Mesendoderm (in vitro differentiated cells): ENCODE measurements around the gene REEP6.
A peak's percentile ranks its signal among the peaks of the same experiment; 100 is the strongest.

Experiments
- DNase-seq: peaks from one replicate; pipeline ENCODE4 v3.0.0; 2013
- H2AK5ac ChIP-seq: 2 replicates; pipeline ENCODE4 v1.6.1; 2013; ENCODE audit warnings: low read length, inconsistent platforms
- H2BK120ac ChIP-seq: 2 replicates; pipeline ENCODE4 v1.6.1; 2013; ENCODE audit warnings: low read depth, mild to moderate bottlenecking, low read length, moderate library complexity, mixed read lengths
- H2BK15ac ChIP-seq: replicated peaks from 2 replicates; pipeline ENCODE4 v1.6.1; 2013; ENCODE audit warnings: low read depth, mild to moderate bottlenecking, moderate library complexity
- H2BK5ac ChIP-seq: 2 replicates; pipeline ENCODE4 v1.6.1; 2013; ENCODE audit warnings: low read length, inconsistent platforms
- H3K18ac ChIP-seq: 2 replicates; pipeline ENCODE4 v1.6.1; 2013; ENCODE audit warnings: mild to moderate bottlenecking, low read length, mixed read lengths
- H3K23ac ChIP-seq: one replicate; pipeline ENCODE4 v1.6.1; 2013; ENCODE audit warnings: low read length
- H3K27ac ChIP-seq: 2 replicates; pipeline ENCODE4 v1.5.1; 2013; ENCODE audit warnings: low read depth, mild to moderate bottlenecking, inconsistent platforms, low read length, moderate library complexity
- H3K27me3 ChIP-seq: 2 replicates; pipeline ENCODE4 v1.6.1; 2013; ENCODE audit warnings: low read length, control low read depth, mild to moderate bottlenecking, inconsistent platforms; ENCODE audit not compliant: insufficient read depth, poor library complexity
- H3K36me3 ChIP-seq: 2 replicates; pipeline ENCODE4 v1.6.1; 2013; ENCODE audit warnings: low read length, inconsistent platforms; ENCODE audit not compliant: control insufficient read depth, insufficient read depth
- H3K4ac ChIP-seq: one replicate; pipeline ENCODE4 v1.6.1; 2013; ENCODE audit warnings: low read depth, mild to moderate bottlenecking, low read length, moderate library complexity
- H3K4me1 ChIP-seq: 2 replicates; pipeline ENCODE4 v1.6.1; 2013; ENCODE audit warnings: low read depth, low read length, inconsistent platforms; ENCODE audit not compliant: control insufficient read depth
- H3K4me2 ChIP-seq: 2 replicates; pipeline ENCODE4 v1.6.1; 2013; ENCODE audit warnings: low read length
- H3K4me3 ChIP-seq: 2 replicates; pipeline ENCODE4 v1.5.1; 2013; ENCODE audit warnings: mild to moderate bottlenecking, low read length
- H3K56ac ChIP-seq: one replicate; pipeline ENCODE4 v1.6.1; 2013; ENCODE audit warnings: low read length
- H3K79me1 ChIP-seq: 2 replicates; pipeline ENCODE4 v1.6.1; 2013; ENCODE audit warnings: low read length, inconsistent platforms
- H3K79me2 ChIP-seq: 2 replicates; pipeline ENCODE4 v1.6.1; 2013; ENCODE audit warnings: mild to moderate bottlenecking, low read length; ENCODE audit not compliant: control insufficient read depth, insufficient read depth
- H3K9ac ChIP-seq: 2 replicates; pipeline ENCODE4 v1.6.1; 2013; ENCODE audit warnings: low read length, inconsistent platforms
- H4K5ac ChIP-seq: one replicate; pipeline ENCODE4 v1.6.1; 2013; ENCODE audit warnings: low read length
- H4K8ac ChIP-seq: one replicate; pipeline ENCODE4 v1.6.1; 2013; ENCODE audit warnings: low read depth, mild to moderate bottlenecking, control low read depth, low read length, moderate library complexity
- WGBS: extraction: QIAGEN DNeasy Blood & Tissue Kit; methylation state at CpG from one replicate; pipeline ENCODE4 v1.1.7; 2013; ENCODE audit warnings: low lambda C conversion rate, missing lambda C conversion rate; ENCODE audit not compliant: insufficient coverage; ENCODE audit errors: extremely low coverage; 5-methylcytosine and 5-hydroxymethylcytosine counted together

REEP6 gene

DNA sequence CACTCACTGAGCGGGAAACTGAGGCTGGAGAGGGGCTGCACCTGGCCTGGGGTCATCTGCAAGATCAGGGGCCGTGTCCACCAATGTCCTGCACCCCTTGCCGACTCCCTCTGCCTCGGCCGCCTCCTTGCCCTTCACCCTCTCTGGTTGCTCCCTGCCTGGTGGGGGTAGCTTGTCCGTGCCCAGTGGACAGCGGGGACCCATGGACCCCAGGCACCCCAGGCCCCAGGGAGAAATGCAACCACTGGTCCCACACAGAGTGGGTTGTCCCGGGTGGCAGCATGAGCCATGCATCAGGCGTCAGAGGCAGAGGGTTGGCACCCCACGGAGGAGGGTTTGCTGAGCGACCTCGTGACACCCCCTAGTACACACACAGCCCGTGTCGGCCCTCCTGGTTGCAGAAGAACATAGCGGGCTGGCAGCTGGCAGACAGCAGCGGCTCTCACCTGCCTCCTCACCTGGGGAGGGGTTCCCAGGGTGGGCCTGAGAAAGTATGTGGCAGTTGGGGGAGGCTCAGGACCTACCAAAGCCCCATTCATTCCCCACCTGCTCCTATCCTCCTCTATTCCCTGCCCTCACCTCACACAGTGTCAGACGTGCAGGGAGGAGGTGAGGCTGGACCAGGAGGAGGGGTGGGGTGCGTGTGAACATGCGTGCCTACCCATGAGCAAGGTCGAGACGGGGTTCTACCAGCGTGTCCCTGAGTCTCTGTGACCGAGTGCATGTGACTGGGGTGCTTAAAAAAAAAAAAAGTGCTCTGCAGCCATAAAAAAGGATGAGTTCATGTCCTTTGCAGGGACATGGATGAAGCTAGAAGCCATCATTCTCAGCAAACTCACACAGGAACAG is 13.2 kb downstream of the REEP6 start:
- H2AK5ac ChIP-seq = no peak overlapping the region
- no peaks in the 10 kb centered on the region for H3K79me2 ChIP-seq
- no peak overlapping the region for H3K27ac ChIP-seq
- H3K36me3 ChIP-seq = no peaks in the 10 kb centered on the region
- H4K5ac ChIP-seq = no peak overlapping the region
- no peak for DNase-seq
- no peaks in the 10 kb centered on the region for H3K79me1 ChIP-seq
- no peak overlapping the region for H3K9ac ChIP-seq
- H3K4me3 ChIP-seq = no peak overlapping the region
- H2BK15ac ChIP-seq = no peak overlapping the region
- no peaks in the 10 kb centered on the region for H3K27me3 ChIP-seq
- no CpG with 5 or more reads among the region's 23 CpGs for WGBS
- H3K4me2 ChIP-seq = no peak overlapping the region
- no peak overlapping the region for H3K4ac ChIP-seq
- no peak overlapping the region for H3K18ac ChIP-seq
- no peak overlapping the region for H3K56ac ChIP-seq
- no peak overlapping the region for H4K8ac ChIP-seq
- H3K23ac ChIP-seq = no peak overlapping the region
- H2BK120ac ChIP-seq = no peak overlapping the region
- H2BK5ac ChIP-seq = no peak overlapping the region
- H3K4me1 ChIP-seq = no peaks in the 10 kb centered on the region

DNA sequence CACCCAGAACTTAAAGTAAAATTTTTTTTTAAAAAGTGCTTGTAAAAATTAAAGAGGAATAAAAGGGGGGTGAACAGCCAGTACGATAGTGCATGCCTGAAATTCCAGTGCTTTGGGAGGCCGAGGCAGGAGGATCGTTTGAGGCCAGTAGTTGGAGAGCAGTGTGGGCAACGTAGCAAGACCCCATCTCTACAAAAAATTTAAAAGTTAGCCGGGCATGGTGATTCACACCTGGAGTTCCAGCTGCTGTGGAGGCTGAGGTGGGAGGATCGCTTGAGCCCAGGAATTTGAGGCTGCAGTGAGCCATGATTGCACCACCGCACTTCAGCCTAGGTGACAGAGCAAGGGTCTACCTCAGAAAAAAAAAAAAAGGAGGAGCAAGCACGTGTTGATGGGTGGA is 14.0 kb downstream of the REEP6 start:
- Histone ChIP-seq H2BK15ac (no peak overlapping the region), H3K4ac (no peak overlapping the region), H3K18ac (no peak overlapping the region), H3K27ac (no peak overlapping the region), H2BK5ac (no peak overlapping the region), H3K4me2 (no peak overlapping the region), H4K8ac (no peak overlapping the region), H3K4me1 (no peaks in the 10 kb centered on the region), H3K56ac (no peak overlapping the region), H3K23ac (no peak overlapping the region), H3K79me2 (no peaks in the 10 kb centered on the region), H3K4me3 (no peak overlapping the region), H3K9ac (no peak overlapping the region), H4K5ac (no peak overlapping the region), H3K79me1 (no peaks in the 10 kb centered on the region), H2BK120ac (no peak overlapping the region), H3K27me3 (no peaks in the 10 kb centered on the region), H3K36me3 (no peaks in the 10 kb centered on the region), H2AK5ac (no peak overlapping the region)
- WGBS = no CpG with 5 or more reads among the region's 8 CpGs
- no peak for DNase-seq

DNA sequence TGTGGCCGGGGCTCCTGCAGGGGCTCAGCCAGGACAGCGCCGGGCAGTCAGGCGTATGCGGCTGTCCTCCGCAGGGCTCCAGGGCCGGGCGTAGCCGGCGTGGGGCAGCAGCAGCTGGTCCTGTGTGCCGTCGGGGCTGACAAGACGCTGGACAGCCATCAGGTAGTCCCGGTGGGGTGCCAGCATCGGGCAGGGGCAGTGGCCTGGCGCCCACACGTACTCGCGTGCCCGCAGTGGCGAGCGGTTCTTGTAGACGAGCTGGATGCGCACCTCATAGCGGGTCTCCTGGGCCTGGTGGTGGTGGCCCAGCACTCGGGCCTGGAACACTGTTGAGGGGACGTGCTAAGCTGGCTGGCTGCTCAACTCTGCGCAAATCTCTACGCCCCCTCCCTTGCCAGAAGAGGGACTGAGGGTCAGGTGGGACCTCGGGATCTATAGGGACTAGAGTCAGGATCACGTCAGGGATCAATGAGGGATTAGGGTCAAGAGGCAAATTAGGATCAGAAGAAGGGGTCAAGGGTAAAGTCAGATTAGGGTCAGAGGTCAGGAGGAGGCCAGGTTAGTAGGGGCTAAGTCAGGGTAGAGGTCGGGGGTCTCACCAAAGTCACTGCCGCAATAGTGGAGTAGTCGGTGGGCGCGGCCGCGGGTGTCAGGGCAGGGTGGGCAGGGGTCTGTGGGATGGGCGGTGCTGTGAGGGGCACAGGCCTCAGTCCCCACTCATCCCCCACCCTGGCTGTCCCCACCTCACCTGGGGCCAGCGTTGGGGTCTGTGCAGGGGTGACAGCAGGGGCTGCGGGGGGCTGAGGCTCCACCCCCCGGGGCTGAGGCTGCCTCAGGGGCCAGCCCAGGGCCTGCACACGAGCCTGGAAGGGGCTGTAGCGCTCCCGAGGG is 15.3 kb downstream of the REEP6 start:
- H4K8ac ChIP-seq = no peak overlapping the region
- no peak overlapping the region for H3K4me3 ChIP-seq
- no peak overlapping the region for H3K27ac ChIP-seq
- H2AK5ac ChIP-seq = no peak overlapping the region
- no peak overlapping the region for H2BK120ac ChIP-seq
- no peak overlapping the region for H3K56ac ChIP-seq
- H4K5ac ChIP-seq = no peak overlapping the region
- DNase-seq = no peak
- H3K4me1 ChIP-seq = no peaks in the 10 kb centered on the region
- H3K18ac ChIP-seq = no peak overlapping the region
- no peak overlapping the region for H3K4me2 ChIP-seq
- no peak overlapping the region for H2BK5ac ChIP-seq
- H3K9ac ChIP-seq = no peak overlapping the region
- H3K79me2 ChIP-seq = no peaks in the 10 kb centered on the region
- WGBS = no CpG with 5 or more reads among the region's 45 CpGs
- H3K27me3 ChIP-seq = no peaks in the 10 kb centered on the region
- H3K4ac ChIP-seq = no peak overlapping the region
- no peaks in the 10 kb centered on the region for H3K79me1 ChIP-seq
- H2BK15ac ChIP-seq = no peak overlapping the region
- no peaks in the 10 kb centered on the region for H3K36me3 ChIP-seq
- no peak overlapping the region for H3K23ac ChIP-seq

DNA sequence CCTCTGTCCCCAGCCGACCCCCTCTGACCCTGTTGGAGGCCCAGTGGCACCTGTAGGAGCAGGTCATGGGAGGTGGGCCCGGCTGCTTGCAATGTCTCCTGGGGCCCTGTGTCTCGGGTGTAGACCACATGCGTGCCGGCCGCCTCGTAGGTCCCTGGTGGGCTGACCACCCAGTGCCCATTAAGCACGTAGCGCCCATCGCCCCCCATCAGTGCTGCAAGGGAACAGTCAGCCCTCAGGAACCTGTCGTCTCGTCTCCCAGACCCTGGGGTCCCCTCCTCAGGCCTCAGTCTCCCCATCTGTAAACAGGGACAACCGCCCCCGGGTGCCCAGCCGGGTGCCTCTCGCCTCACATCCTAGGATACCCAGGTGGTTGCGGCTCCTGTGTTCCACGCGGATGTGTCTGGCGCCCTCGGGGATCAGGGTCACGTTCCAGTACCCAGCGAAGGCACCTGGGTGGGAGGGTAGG is 16.2 kb downstream of the REEP6 start:
- Histone ChIP-seq H3K36me3 (no peaks in the 10 kb centered on the region), H4K5ac (no peak overlapping the region), H2BK5ac (no peak overlapping the region), H3K18ac (no peak overlapping the region), H3K79me1 (no peaks in the 10 kb centered on the region), H4K8ac (no peak overlapping the region), H3K9ac (no peak overlapping the region), H3K79me2 (no peaks in the 10 kb centered on the region), H2BK15ac (no peak overlapping the region), H3K56ac (peak overlapping the region; percentile 76), H3K4me3 (no peak overlapping the region), H3K27ac (no peak overlapping the region), H3K23ac (no peak overlapping the region), H3K27me3 (no peaks in the 10 kb centered on the region), H3K4me1 (no peaks in the 10 kb centered on the region), H2AK5ac (no peak overlapping the region), H3K4ac (no peak overlapping the region), H2BK120ac (no peak overlapping the region), H3K4me2 (no peak overlapping the region)
- no peak for DNase-seq
- no CpG with 5 or more reads among the region's 23 CpGs for WGBS

DNA sequence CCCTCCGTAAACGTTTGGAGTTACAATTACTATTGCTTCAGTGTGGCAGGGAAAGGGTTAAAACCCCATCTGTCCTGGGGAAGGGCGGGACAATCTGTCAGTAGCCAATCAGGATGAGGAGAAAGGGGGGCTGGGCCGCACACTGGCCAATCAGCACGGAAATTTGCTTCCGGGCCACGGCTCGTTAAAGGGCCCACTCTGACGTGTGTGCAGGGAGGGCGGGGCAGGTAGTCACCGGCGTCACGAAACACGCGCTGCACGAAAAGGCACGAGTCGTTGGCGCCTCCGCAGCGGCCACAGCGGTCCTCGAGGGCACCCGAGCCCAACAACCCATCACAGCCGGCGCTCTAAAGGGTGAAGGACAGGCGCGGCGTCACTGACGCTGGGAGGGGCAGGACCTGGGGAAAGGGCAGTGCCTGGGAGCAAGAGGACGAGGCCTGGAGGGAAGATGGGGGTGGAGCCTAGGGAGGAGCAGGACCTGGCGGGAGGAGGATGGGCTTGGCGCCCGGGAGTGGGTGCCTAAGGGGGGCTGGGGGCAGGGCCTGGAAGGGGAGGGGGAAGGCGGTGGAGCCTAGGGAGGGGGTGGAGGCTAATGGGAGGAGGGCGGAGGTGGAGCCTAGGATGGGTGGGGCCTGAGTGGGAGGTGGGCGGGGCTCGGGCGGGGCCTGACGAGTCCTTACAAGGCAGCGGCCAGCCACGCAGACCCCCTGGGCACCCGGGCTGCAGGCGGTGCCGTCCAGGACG is 17.0 kb downstream of the REEP6 start:
- peak overlapping the region; percentile 47 for H3K4me2 ChIP-seq
- H3K27me3 ChIP-seq = no peaks in the 10 kb centered on the region
- no peaks in the 10 kb centered on the region for H3K79me1 ChIP-seq
- no peak overlapping the region for H3K4ac ChIP-seq
- H3K36me3 ChIP-seq = no peaks in the 10 kb centered on the region
- no peak overlapping the region for H2AK5ac ChIP-seq
- H4K8ac ChIP-seq = no peak overlapping the region
- H3K18ac ChIP-seq = no peak overlapping the region
- H4K5ac ChIP-seq = no peak overlapping the region
- no peak overlapping the region for H2BK120ac ChIP-seq
- no CpG with 5 or more reads among the region's 46 CpGs for WGBS
- peak overlapping the region; percentile 68 for H3K9ac ChIP-seq
- no peaks in the 10 kb centered on the region for H3K4me1 ChIP-seq
- H2BK15ac ChIP-seq = no peak overlapping the region
- peak; percentile 98 for DNase-seq
- peak overlapping the region; percentile 33 for H2BK5ac ChIP-seq
- peak overlapping the region; percentile 24 for H3K4me3 ChIP-seq
- H3K79me2 ChIP-seq = no peaks in the 10 kb centered on the region
- peak overlapping the region; percentile 8 for H3K27ac ChIP-seq
- peak overlapping the region; percentile 92 for H3K56ac ChIP-seq
- H3K23ac ChIP-seq = no peak overlapping the region
